ENCODE data around the gene UBE2R2.

DNA sequence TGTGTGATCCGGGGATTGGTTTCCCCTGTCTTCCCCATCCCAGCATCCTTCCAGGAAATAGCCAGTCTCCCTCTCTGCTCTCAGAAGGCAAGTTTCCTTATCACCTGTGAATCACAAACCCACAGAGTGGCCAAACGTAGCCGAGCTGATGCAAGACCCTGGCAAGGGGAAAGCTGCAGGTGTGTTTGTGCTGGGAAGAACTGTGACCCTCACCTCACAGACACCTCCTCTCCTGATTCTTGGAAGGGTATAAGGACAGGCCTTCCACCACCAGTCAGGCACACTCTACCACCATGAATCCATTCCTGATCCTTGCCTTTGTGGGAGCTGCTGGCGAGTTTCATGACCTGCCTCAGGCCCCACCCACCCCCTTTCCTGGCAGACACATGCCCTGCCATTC is 21.7 kb upstream of the UBE2R2 start, which contains the start of gene PRSS3:
- TF ChIP-seq, protein P1, sequence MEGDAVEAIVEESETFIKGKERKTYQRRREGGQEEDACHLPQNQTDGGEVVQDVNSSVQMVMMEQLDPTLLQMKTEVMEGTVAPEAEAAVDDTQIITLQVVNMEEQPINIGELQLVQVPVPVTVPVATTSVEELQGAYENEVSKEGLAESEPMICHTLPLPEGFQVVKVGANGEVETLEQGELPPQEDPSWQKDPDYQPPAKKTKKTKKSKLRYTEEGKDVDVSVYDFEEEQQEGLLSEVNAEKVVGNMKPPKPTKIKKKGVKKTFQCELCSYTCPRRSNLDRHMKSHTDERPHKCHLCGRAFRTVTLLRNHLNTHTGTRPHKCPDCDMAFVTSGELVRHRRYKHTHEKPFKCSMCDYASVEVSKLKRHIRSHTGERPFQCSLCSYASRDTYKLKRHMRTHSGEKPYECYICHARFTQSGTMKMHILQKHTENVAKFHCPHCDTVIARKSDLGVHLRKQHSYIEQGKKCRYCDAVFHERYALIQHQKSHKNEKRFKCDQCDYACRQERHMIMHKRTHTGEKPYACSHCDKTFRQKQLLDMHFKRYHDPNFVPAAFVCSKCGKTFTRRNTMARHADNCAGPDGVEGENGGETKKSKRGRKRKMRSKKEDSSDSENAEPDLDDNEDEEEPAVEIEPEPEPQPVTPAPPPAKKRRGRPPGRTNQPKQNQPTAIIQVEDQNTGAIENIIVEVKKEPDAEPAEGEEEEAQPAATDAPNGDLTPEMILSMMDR (IDR thresholded peaks at IDR 0.05): no peak
- no peak for TF ChIP-seq POLR2A (IDR thresholded peaks at IDR 0.05)

All from Peyer's patch (tissue), 4 donors.